Lower lobe of right lung (tissue), 2 donors: ENCODE data around the gene ITPK1. TPM values are rescaled to one million over a fixed set of nuclear protein-coding genes. Genes with fewer than 3 reads are reported as not detected.

Experiments
- ATAC-seq, 2 donors: fragments of 200-7000 bp; cut with Tn5 transposase; one replicate each; pipeline ENCODE4 v1.9.1; 2020 to 2022; ENCODE audit warnings: mild to moderate bottlenecking in 2 of 2, moderate library complexity in 2 of 2
- DNase-seq: peaks from one replicate; pipeline ENCODE4 v3.0.0-alpha.2; 2020
- H3K27ac ChIP-seq: fragments of 200-600 bp; one replicate; pipeline ENCODE4 v1.8.0; 2022
- H3K27me3 ChIP-seq: fragments of 200-600 bp; one replicate; pipeline ENCODE4 v1.8.0; 2022; ENCODE audit warnings: low read depth
- H3K36me3 ChIP-seq: fragments of 200-600 bp; one replicate; pipeline ENCODE4 v1.8.0; 2022; ENCODE audit warnings: mild to moderate bottlenecking
- H3K4me1 ChIP-seq: fragments of 200-600 bp; one replicate; pipeline ENCODE4 v1.8.0; 2022
- H3K4me3 ChIP-seq: fragments of 200-600 bp; one replicate; pipeline ENCODE4 v1.8.0; 2022; ENCODE audit warnings: mild to moderate bottlenecking
- H3K9me3 ChIP-seq: fragments of 200-600 bp; one replicate; pipeline ENCODE4 v1.8.0; 2022
- intact Hi-C: fragments of 100-400 bp; cut with DNase I; formaldehyde crosslinking; loops from one replicate; pipeline ENCODE4 v1.11.0; 2022
- total RNA-seq: library from RNA; stranded (reverse); fragmentation: NEBNext Ultra II Directional; extraction: Animal tissue kit (Norgen Biotek cat#: 25700); gene quantifications from one replicate; pipeline ENCODE4 v1.2.1, GENCODE V29; 2021
- TF ChIP-seq, protein P1 (sequence below): fragments of 200-600 bp; IDR thresholded peaks from one replicate; pipeline ENCODE4 v1.8.0; 2022; ENCODE audit warnings: antibody characterized with exemption, mild to moderate bottlenecking
- donor health status: DM: no; HTN: yes; CAD: no; lungs with severe emphysema.

ITPK1 gene
- total RNA-seq, 1 donor from 2014 or later = 129 TPM

DNA sequence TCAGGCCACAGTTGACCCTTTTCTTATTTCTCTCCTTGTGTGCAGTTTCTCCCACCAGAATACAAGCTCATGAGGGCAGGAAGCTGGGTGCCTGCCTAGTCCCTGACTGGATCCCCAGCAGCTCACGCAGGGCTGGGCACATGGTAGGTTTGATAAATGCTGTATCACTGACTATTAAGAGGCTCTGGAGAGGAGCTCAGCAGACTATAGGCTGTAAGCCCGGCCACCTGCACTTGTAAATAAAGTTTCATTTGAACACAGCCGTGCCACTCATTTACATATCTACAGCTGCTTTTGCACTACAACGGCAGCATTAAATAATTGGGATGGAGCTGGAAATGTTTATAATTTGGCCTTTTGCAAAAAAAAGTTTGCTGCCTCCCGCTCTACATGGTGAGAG is 160.8 kb downstream of the ITPK1 start:
- H3K27me3 ChIP-seq = no peaks in the 10 kb centered on the region
- TF ChIP-seq, protein P1, sequence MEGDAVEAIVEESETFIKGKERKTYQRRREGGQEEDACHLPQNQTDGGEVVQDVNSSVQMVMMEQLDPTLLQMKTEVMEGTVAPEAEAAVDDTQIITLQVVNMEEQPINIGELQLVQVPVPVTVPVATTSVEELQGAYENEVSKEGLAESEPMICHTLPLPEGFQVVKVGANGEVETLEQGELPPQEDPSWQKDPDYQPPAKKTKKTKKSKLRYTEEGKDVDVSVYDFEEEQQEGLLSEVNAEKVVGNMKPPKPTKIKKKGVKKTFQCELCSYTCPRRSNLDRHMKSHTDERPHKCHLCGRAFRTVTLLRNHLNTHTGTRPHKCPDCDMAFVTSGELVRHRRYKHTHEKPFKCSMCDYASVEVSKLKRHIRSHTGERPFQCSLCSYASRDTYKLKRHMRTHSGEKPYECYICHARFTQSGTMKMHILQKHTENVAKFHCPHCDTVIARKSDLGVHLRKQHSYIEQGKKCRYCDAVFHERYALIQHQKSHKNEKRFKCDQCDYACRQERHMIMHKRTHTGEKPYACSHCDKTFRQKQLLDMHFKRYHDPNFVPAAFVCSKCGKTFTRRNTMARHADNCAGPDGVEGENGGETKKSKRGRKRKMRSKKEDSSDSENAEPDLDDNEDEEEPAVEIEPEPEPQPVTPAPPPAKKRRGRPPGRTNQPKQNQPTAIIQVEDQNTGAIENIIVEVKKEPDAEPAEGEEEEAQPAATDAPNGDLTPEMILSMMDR = no peak
- no peak overlapping the region for H3K27ac ChIP-seq
- H3K9me3 ChIP-seq = no peaks in the 10 kb centered on the region
- H3K36me3 ChIP-seq = peaks cover 75% of the 10 kb centered on the region
- ATAC-seq = no peak
- no peaks in the 10 kb centered on the region for H3K4me1 ChIP-seq
- H3K4me3 ChIP-seq = no peak overlapping the region
- no peak for DNase-seq
- intact Hi-C loops = loop anchor here (10.0 kb wide), 1 partner anchor 180 kb away; no protein-coding TSS in a partner anchor

DNA sequence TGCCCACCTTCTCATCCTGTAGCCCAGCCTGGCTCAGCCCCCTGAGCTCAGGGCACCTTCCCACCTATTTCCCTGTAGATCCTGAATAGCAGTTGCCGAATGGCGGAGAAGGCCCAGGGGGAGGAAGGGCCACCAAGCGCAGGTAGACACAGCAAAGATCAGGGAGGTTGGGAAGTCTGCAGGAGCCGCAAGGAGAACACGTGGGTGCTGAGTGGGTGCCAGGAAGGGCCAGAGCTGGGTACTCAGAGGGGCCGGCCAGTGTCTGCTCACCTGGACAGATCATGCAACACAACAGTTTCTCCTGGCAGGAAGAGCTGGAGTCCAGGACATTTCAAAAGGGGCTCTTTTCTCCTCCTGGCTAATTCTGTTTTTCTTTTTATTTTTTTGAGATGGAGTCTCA is 162.2 kb downstream of the ITPK1 start:
- intact Hi-C loops = loop anchor here (10.0 kb wide), 1 partner anchor 181 kb away; no protein-coding TSS in a partner anchor
- H3K9me3 ChIP-seq = no peaks in the 10 kb centered on the region
- no peak for DNase-seq
- no peaks in the 10 kb centered on the region for H3K4me1 ChIP-seq
- no peak for ATAC-seq
- no peak overlapping the region for H3K4me3 ChIP-seq
- TF ChIP-seq, protein P1 = no peak
- H3K36me3 ChIP-seq = peaks cover 83% of the 10 kb centered on the region
- no peak overlapping the region for H3K27ac ChIP-seq
- H3K27me3 ChIP-seq = no peaks in the 10 kb centered on the region

DNA sequence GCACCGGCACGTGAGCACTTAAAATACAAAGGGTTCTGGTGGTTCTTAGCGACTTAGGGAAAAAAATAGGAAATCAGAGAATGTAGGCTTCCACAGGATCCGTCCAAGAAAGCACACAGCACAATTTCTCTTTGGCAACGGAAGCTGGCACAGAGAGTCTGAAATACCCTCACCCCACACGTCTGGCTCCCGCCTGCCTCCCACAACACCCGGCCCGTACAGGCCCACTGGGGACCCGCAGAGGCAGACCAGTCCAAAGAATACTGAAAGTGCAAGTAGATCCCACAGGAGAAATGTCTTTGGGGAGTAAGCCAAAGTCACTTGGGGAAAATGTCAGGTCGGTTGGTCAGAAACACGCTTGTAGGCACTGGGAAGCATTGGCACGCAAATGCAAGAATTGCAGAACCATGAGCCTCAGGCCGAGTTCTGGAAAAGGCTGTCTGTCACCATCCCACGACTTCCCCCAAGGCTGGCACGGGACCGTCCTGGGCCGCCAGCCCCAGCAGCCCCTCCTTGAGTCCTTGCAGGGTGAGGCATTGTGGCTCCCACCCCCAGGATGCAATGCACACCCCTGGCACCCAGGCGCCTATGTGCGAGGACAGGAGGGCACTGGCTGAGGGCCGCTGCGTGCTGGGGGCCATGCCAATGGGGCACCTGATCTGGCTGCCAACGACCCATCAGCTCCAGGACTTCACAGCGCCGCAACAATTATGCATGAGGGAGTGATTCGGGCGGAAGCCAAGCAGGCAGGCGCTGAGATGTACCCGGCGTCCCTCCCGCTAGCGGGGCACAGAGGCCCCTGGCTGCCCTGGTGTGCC is 163.0 kb downstream of the ITPK1 start:
- Histone ChIP-seq H3K36me3 (peaks cover 83% of the 10 kb centered on the region), H3K27me3 (no peaks in the 10 kb centered on the region), H3K9me3 (no peaks in the 10 kb centered on the region), H3K4me3 (no peak overlapping the region), H3K27ac (no peak overlapping the region), H3K4me1 (no peaks in the 10 kb centered on the region)
- intact Hi-C loops = loop anchor here (10.0 kb wide), 1 partner anchor 182 kb away; no protein-coding TSS in a partner anchor
- TF ChIP-seq, protein P1 = no peak
- no peak for DNase-seq
- peak; percentile 7 to 41 for ATAC-seq

DNA sequence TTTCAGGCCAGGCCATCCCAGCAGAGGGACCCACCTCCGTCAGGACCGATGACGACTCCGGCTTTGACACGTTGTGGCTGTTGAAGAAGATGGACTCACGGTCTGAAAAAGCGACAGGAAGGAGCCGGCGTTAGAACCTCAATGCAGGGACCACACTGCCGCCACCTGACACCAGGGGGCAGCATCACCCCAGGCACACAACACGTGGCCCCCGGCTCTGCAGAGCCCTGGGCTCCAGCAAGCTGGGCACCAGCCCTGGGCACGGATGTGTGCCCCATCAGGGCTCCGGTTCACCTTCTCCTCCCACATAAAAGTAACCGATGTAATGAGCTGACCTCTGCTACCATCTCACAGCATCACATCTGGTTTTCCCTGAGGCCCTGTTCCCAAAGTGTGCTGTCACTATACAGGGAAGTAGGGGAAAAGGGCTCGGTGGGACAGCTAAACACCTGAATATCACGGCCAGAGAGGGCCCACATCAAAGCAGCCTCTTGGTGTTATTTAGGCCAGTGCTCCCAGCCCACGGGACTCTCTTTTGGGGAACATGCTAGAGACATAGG is 163.7 kb downstream of the ITPK1 start:
- Histone ChIP-seq H3K36me3 (peaks cover 81% of the 10 kb centered on the region), H3K27me3 (no peaks in the 10 kb centered on the region), H3K4me3 (no peak overlapping the region), H3K4me1 (no peaks in the 10 kb centered on the region), H3K27ac (no peak overlapping the region), H3K9me3 (no peaks in the 10 kb centered on the region)
- intact Hi-C loops = loop anchor here (10.0 kb wide), 1 partner anchor 183 kb away; no protein-coding TSS in a partner anchor
- TF ChIP-seq, protein P1 = peak; percentile 97
- DNase-seq = peak; percentile 83
- peak; percentile 91 to 92 for ATAC-seq

DNA sequence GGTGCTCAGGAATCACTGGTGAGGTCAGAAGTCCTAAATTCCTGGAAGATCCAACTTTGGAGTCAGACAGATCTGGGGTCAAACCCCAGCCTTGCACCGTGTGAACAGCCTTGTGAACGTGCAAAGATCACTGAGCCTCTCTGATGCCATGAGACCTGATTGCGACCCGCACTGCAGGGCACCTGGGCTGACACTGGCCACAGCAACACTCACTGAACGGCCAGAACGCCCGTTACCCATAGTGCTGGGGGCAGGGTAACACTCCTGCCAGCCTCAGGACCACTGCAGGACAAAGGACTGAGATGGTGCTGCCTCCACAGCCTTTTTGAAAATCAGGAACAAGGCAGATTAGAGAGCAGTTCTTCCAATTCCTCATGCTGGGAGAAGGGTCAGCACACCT is 164.5 kb downstream of the ITPK1 start:
- peaks cover 78% of the 10 kb centered on the region for H3K36me3 ChIP-seq
- no peak overlapping the region for H3K4me3 ChIP-seq
- no peak for ATAC-seq
- no peak overlapping the region for H3K27ac ChIP-seq
- no peaks in the 10 kb centered on the region for H3K27me3 ChIP-seq
- no peak for DNase-seq
- H3K4me1 ChIP-seq = peaks cover 5% of the 10 kb centered on the region
- intact Hi-C loops = loop anchor here (10.0 kb wide), 1 partner anchor 184 kb away; no protein-coding TSS in a partner anchor
- no peaks in the 10 kb centered on the region for H3K9me3 ChIP-seq
- TF ChIP-seq, protein P1 = no peak
